ENCODE results near the gene SCAF4.
"Not testable (repeated sequence)": the region's sequence is repeated elsewhere in the genome, so short reads cannot be mapped to it uniquely, and the experiment has no call there.

Gene SCAF4

GRCh38 chr21:31737586-31738397 is 5.9 kb upstream of the SCAF4 start:
- not testable (repeated sequence) for FAIRE-seq

- no peak for FAIRE-seq
Observed at GRCh38 chr21:31735511-31735992, 3.6 kb upstream of the SCAF4 start.

GRCh38 chr21:31733551-31734149 is 1.7 kb upstream of the SCAF4 start:
- FAIRE-seq, result no peak

DNA sequence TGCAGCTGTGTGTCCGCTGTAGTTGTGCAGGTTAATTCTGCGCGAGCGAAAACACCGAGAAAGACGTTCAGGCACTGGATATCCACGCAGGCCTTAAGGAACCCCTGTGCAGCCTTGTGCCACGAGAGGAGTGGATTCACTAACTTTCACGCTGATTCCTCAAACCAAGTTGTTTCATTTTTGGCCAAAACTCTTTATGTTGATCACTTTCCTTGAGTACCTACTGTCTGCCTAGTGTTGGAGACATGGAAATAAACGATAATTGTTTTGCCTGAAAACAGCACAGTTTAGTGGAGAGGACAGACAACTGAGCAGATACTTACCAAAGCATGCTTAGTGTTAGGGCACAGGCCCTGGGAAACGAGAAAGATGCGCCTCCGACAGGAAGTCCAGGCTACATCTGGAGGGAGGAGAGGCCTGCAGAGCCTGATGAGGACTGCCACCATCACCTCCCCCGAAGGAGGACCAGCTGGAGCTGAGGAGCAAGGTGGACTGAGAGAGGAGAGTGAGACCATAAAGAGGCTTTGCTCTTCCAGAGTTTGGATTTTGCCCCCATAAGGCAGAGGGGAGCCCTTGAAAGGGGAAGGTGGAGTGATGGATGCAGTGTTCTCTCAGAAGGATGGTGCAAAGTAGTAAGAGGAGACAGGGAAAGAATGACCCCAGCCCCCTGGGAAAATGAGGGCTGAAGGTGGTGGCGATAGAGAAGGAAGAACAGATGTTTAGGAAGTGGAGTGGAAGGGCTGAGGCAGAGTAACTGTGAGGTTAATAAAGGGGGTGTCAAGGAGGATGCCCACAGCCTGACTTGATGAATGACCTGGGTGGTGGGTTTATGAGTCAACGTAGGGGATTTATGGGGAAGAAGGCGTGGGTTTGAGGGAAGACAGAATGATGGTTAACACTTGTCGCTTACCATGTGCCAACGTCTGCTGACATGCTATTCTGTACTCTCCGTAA is 956 bp upstream of the SCAF4 start:
- FAIRE-seq, result no peak

DNA sequence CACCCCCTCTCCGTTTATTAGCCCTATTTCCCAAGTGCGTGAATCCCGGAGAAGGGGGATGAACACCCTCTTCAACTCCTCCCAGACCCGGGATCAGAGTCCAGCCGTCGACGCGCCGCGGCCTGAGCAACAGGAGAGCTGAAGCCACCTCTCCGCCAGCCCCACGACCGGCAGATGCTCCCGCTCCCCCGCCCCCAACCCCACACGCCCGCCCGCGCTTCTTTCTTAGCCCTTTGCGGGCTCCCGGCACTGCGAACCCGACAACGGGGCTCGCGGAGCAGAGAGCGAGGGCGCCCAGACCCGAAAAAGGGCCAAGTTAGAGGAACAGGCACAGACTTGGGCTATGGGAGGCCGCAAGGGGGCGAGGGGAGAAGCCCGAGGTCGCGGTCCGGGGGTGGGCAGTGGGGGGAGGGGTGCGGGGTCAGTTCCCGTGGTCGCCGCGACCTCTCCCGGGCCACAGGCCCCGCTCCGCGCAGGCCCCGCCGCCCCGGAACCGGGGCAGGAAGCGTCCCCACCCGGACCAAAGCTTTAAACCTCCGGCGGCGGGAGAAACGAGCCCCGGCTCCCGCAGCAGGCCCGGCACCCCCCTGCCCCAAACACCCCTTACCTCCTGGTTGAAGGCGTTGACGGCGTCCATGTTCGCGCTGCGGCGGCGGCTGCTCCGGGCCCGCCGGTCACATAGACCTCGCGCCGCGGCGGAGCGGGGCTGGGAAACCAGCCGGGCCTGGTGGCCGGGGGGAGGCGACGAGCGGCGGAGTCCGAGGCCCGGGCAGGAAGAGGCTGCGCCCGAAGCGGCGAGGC is 662 bp downstream of the SCAF4 start:
- FAIRE-seq, result no peak

DNA sequence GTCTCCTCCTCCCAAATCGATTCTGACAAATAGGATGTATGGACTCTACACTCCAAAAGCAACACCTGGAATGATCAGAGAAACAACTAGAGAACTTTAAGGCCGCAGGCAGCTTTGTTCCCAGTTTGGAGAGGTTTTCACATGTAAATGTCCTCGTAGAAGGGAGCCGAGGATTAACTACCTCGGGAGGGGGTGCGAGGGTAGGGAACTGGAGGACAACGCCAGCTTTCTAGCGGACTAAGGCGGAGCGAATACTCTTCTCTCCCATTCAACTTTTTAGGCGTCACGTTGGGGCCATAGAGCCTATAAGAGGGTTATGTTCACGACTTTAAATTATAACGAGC is 1.2 kb downstream of the SCAF4 start:
- FAIRE-seq, result no peak

- no peak for FAIRE-seq
Observed at GRCh38 chr21:31729622-31730343, 2.1 kb downstream of the SCAF4 start.

DNA sequence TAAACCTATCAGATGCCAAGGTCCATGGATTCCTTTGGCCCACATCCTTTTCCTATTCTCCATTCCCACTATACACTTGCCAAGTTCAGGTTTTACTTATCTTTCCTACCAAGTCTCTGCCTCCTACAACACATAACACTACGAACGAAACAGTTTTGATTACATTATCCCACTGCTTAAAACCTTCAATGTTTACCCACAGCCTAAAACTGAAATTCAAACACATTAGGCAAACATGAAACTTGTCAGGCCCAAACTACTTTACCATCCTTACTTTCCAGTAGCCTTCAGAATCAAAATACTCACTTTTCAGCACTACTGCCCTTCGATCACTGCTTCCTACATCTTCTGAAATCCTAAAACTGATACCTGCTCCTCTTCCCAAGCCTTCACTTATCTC is 3.0 kb downstream of the SCAF4 start:
- no peak for FAIRE-seq

DNA sequence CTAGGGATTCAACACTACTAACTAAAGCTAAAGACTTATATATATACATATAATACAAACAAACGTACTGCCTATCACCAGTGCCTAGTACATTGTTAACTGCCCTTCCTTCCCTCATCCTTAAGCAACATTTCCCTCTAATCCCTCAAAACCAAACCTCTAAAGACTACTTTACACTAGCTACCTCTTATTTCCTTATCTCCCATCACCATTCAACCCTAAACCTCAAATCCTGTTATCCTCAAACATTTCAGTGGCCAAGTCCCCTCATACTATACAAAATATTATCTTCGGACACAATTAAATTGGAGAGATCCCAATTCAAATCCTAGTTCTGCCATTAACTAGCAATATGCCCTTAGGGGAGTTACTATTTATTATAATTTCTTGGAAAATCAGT is 3.7 kb downstream of the SCAF4 start:
- FAIRE-seq, result no peak

GRCh38 chr21:31727181-31727580 is 4.7 kb downstream of the SCAF4 start:
- no peak for FAIRE-seq

DNA sequence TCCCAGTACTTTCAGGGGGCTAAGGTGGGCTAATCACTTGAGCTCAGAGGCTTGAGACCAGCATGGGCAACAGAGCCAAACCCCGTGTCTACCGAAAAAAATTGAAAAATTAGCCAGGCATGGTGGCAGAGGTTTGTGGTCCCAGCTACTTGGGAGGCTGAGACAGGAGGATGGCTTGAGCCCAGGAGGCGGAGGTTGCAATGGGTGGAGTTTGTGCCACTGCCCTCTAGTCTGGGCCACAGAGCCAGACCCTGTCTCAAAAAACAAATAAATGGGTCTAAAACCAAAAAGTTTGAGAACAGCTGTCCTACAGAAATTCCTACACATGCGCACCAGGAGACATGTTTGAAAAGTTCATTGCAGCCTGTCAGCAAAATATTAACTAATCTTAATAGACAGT is 5.5 kb downstream of the SCAF4 start:
- no peak for FAIRE-seq

DNA sequence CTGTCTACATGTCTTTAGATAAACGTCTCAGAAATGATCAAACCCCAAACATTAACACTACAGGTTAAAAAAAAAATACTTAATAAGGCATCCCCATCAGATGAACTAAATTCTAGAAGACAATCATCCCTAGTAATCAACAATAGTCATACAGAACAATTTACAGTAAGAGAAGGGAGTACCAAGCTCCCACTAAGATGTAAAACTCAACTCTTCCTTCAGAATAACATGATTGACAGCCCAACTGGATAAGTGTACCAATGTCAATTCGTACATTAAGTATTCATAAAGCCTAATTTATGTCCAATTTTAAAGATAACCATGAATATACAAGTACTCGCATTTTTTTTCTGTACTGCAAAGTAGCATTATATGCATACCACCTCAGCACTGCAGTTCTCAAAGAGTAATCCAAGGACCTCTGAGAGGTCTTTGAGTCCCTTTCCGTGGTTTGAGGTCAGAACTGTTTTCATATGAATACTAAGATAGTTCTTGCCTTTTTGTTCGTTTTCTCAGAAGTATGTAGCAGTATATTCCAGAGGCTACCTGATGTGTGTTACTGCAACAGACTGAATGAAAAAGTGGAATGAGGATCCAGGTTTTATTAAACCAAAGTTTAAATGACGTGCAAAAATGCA is 6.6 kb downstream of the SCAF4 start:
- FAIRE-seq, result no peak

DNA sequence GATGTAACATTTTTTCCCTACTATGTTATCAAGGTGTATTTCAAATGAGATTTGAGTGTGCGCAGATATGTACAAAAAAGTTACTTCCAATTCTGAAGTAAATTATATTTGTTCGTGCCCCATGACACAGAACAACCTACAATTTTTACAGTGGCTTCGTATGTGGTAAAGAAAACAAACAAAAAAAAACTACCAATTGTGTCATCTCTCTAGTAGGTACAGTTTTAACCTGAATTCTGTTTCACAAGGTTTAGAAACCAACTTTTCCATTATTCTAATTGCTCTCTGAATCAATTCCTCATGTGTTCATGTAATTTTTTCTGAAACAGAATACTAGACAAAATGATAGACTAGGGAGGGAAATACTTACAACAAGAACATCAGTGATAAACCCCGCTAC is 7.4 kb downstream of the SCAF4 start:
- no peak for FAIRE-seq

DNA sequence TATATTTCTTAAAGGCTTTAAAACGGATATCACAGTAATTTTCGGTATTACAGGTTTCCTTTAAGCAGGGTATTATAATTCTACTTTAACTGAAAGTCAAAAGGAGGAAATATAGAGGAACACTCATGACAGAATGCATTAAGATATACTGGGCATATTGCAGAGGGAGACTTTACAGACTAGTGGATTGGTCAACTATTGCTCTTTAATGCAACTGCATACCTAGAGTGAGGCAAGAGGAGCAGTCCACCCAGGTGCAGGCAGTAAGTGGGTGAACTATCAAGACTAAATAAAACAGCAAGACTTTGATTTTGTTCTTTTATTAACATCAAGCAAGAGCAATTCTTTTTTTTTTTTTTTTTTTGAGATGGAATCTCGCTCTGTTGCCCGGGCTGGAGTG is 10.5 kb downstream of the SCAF4 start:
- no peak for FAIRE-seq

GRCh38 chr21:31720739-31721138 is 11.2 kb downstream of the SCAF4 start:
- FAIRE-seq, result no peak

GRCh38 chr21:31720330-31720729 is 11.6 kb downstream of the SCAF4 start:
- FAIRE-seq, result no peak

- no peak for FAIRE-seq
Observed at GRCh38 chr21:31716106-31716505, 15.8 kb downstream of the SCAF4 start.

DNA sequence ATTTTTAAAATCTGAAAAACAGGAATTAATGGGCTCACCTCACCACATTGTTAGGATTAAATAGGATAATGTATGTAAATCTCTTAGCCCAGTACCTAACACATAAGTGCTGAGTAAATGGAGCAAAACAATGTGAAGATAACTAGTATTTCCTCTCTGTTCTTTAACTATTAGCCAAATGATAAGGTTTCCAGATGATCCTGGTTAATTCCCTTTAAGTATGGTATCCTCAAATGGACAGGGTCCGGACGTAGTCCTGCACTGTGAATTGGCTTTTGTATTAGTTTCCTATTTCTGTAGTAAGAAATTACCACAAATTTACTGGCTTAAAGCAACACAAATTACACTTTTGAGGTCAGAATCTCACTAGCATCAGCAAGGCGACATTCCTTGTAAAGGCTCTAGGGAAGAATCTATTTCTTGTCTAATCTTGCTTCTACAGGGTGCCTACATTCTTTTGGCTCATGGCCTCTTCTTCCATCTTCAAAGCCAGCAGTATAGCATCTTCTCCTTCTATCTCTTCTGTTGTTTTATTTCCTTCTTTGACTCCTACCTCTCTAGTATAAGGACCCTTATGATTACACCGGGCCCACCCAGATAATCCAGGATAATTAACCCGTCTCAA is 17.1 kb downstream of the SCAF4 start:
- FAIRE-seq, result no peak

GRCh38 chr21:31713973-31714740 is 17.8 kb downstream of the SCAF4 start:
- no peak for FAIRE-seq

GRCh38 chr21:31713115-31713514 is 18.8 kb downstream of the SCAF4 start:
- peak; percentile 4 for FAIRE-seq

Measured in endometrium (tissue), 2 donors.